Tibial artery (tissue), 4 donors: ENCODE measurements around the gene SLAMF6.
"Not testable (repeated sequence)": the region's sequence is repeated elsewhere in the genome, so short reads cannot be mapped to it uniquely, and the experiment has no call there.

Experiments
- DNase-seq, 2 donors: peaks; one replicate each; pipeline ENCODE4 v3.0.0-alpha.2; 2019
- H3K27ac ChIP-seq, 2 donors: fragments of 200-600 bp; sonication (generic) in 1 of 2; 1 replicate in 1 of 2; 2 replicates in 1 of 2; pipeline ENCODE4 v1.5.1; 2018 to 2019; ENCODE audit warnings: mild to moderate bottlenecking in 1 of 2
- H3K27me3 ChIP-seq, 2 donors: fragments of 200-600 bp; sonication (generic) in 1 of 2; one replicate each; pipeline versions ENCODE4 v1.5.1 to v1.6.0; 2016 to 2019
- H3K36me3 ChIP-seq, 3 donors: fragments of 200-600 bp; sonication (generic) in 2 of 3; one replicate each; pipeline ENCODE4 v1.5.1; 2016 to 2019; ENCODE audit warnings: mild to moderate bottlenecking in 2 of 3
- H3K4me1 ChIP-seq, 4 donors: fragments of 200-600 bp; sonication (generic) in 2 of 4; 1 replicate in 3 of 4; 2 replicates in 1 of 4; pipeline ENCODE4 v1.5.1; 2016 to 2019
- H3K4me3 ChIP-seq, 2 donors: fragments of 200-600 bp; sonication (generic) in 1 of 2; 1 replicate in 1 of 2; 2 replicates in 1 of 2; pipeline ENCODE4 v1.5.1; 2018 to 2019; ENCODE audit warnings: mild to moderate bottlenecking in 2 of 2
- H3K9me3 ChIP-seq, 3 donors: fragments of 200-600 bp; sonication (generic) in 1 of 3; one replicate each; pipeline ENCODE4 v1.5.1; 2016 to 2019
- intact Hi-C: fragments of 100-400 bp; cut with DNase I; formaldehyde crosslinking; loops from one replicate; pipeline ENCODE4 v1.15.0; 2023; ENCODE audit warnings: low total_unique reads
- TF ChIP-seq, protein P1 (sequence below), 2 experiments: fragments of 200-600 bp in 1 of 2; fragments of 450-650 bp in 1 of 2; IDR thresholded peaks; one replicate each; pipeline ENCODE4 v1.5.1; 2017 to 2019; ENCODE audit warnings: antibody characterized with exemption in 2 of 2, mild to moderate bottlenecking in 1 of 2, moderate library complexity in 1 of 2

SLAMF6 gene

DNA sequence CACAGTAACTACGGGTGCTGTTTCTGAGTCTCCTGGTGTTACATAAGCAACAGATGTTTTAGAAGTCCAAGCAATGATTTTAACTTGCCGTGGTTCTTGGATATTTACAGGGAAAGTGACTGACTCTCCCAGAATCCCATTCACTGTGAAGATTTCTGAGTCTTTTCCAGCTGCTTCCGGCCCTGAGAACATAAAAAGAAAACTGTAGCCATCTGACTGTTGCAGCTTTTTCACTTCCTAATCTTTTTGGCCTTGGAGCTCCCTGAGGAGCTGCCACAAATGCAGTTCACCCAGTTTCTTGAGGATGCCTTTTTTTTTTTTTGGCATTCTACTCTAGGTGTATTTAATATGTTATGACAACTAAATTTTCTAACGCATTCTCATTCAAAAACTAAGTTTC lies 42.5 kb upstream of the SLAMF6 start:
- DNase-seq: no peak
- no peaks in the 10 kb centered on the region for H3K36me3 ChIP-seq
- no peaks in the 10 kb centered on the region for H3K9me3 ChIP-seq
- H3K4me1 ChIP-seq: no peaks in the 10 kb centered on the region
- H3K27me3 ChIP-seq: no peaks in the 10 kb centered on the region
- no peak overlapping the region for H3K27ac ChIP-seq
- TF ChIP-seq, protein P1, sequence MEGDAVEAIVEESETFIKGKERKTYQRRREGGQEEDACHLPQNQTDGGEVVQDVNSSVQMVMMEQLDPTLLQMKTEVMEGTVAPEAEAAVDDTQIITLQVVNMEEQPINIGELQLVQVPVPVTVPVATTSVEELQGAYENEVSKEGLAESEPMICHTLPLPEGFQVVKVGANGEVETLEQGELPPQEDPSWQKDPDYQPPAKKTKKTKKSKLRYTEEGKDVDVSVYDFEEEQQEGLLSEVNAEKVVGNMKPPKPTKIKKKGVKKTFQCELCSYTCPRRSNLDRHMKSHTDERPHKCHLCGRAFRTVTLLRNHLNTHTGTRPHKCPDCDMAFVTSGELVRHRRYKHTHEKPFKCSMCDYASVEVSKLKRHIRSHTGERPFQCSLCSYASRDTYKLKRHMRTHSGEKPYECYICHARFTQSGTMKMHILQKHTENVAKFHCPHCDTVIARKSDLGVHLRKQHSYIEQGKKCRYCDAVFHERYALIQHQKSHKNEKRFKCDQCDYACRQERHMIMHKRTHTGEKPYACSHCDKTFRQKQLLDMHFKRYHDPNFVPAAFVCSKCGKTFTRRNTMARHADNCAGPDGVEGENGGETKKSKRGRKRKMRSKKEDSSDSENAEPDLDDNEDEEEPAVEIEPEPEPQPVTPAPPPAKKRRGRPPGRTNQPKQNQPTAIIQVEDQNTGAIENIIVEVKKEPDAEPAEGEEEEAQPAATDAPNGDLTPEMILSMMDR (IDR thresholded peaks at IDR 0.05): no peak
- H3K4me3 ChIP-seq: no peak overlapping the region
- intact Hi-C loops: no loop called here

DNA sequence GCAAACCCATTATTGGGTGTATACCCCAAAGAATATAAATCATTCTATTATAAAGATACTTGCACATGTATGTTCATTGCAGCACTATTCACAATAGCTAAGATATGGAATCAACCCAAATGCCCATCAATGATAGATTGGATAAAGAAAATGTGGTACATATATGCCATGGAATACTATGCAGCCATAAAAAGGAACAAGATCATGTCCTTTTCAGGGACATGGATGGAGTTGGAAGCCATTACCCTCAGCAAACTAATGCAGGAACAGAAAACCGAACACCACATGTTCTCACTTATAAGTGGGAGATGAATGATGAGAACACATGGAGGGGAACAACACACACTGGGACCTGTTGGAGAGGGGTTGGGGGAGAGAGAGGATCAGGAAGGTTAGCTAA lies 40.2 kb upstream of the SLAMF6 start:
- intact Hi-C loops, H3K4me1 ChIP-seq, H3K4me3 ChIP-seq, H3K9me3 ChIP-seq, H3K36me3 ChIP-seq, H3K27me3 ChIP-seq, H3K27ac ChIP-seq, DNase-seq: not testable (repeated sequence)

DNA sequence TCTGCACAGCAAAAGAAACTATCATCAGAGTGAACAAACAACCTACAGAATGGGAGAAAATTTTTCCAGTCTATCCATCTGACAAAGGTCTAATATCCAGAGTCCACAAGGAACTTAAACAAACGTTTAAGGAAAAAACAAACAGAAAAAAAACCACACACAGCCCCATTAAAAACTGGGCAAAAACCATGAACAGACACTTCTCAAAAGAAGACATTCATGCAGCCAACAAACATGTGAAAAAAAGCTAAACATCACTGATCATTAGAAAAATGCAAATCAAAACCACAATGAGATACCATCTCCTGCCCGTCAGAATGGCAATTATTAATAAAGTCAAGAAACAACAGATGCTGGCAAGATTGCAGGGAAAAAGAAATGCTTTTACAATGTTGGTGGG lies 39.7 kb upstream of the SLAMF6 start:
- H3K36me3 ChIP-seq, DNase-seq, H3K4me1 ChIP-seq, intact Hi-C loops, H3K4me3 ChIP-seq, H3K27me3 ChIP-seq, H3K9me3 ChIP-seq, H3K27ac ChIP-seq: not testable (repeated sequence)

DNA sequence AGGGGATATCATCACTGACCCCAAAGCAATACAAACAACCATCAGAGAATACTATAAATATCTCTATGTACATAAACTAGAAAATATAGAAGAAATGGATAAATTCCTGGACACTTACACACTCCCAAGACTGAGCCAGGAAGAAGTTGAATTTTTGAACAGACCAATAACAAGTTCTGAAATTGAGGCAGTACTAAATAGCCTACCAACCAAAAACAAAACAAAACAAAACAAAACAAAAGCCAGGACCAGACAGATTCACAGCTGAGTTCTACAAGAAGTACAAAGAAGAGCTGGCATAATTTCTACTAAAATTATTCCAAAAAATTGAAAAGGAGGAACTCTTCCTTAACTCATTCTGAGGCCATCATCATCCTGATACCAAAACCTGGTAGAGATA lies 37.8 kb upstream of the SLAMF6 start:
- H3K9me3 ChIP-seq: no peaks in the 10 kb centered on the region
- TF ChIP-seq, protein P1 (IDR thresholded peaks at IDR 0.05): no peak
- no peak overlapping the region for H3K27ac ChIP-seq
- no peaks in the 10 kb centered on the region for H3K36me3 ChIP-seq
- intact Hi-C loops: no loop called here
- H3K4me1 ChIP-seq: no peaks in the 10 kb centered on the region
- no peak overlapping the region for H3K4me3 ChIP-seq
- DNase-seq: no peak
- H3K27me3 ChIP-seq: no peaks in the 10 kb centered on the region

DNA sequence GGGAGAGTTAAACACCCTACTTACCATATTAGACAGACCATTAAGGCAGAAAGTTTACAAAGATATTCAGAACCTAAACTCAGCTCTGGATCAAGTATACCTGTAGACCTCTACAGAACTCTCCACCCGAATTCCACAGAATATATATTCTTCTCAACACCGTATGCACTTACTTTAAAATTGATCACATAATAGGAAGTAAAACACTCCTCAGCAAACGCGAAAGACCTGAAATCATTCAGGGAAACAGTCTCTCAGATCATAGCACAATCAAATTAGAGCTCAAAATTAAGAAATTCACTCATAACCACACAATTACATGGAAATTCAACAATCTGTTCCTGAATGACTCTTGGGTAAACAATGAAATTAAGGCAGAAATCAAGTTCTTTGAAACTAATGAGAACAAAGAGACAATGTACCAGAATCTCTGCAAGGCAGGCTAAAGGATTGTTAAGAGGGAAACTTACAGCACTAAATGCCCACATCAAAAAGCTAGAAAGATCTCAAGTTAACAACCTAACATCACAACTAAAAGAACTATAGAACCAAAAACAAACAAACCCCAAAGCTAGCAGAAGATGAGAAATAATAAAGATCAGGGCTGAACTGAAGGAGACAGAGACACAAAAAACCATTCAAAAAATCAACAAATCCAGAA lies 37.1 kb upstream of the SLAMF6 start:
- Histone ChIP-seq H3K4me3 (no peak overlapping the region), H3K27me3 (no peaks in the 10 kb centered on the region), H3K27ac (no peak overlapping the region), H3K9me3 (no peaks in the 10 kb centered on the region), H3K4me1 (no peaks in the 10 kb centered on the region), H3K36me3 (no peaks in the 10 kb centered on the region)
- intact Hi-C loops: no loop called here
- TF ChIP-seq, protein P1 (IDR thresholded peaks at IDR 0.05): no peak
- DNase-seq: no peak

DNA sequence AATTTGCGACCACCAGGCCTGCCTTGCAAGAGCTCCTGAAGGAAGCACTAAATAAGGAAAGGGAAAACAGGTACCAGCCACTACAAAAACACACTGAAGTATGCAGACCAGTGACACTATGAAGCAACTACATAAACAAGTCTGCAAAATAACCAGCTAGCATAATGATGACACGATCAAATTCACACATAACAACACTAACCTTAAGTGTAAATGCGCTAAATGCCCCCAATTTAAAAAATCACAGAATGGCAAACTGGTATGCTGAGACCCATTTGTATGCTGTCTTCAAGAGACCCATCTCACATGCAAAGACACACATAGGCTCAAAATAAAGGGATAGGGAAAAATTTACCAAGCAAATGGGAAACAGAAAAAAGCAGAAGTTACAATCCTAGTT lies 36.4 kb upstream of the SLAMF6 start:
- H3K27ac ChIP-seq, H3K27me3 ChIP-seq, H3K9me3 ChIP-seq, DNase-seq, H3K4me1 ChIP-seq, H3K4me3 ChIP-seq, intact Hi-C loops, H3K36me3 ChIP-seq: not testable (repeated sequence)

DNA sequence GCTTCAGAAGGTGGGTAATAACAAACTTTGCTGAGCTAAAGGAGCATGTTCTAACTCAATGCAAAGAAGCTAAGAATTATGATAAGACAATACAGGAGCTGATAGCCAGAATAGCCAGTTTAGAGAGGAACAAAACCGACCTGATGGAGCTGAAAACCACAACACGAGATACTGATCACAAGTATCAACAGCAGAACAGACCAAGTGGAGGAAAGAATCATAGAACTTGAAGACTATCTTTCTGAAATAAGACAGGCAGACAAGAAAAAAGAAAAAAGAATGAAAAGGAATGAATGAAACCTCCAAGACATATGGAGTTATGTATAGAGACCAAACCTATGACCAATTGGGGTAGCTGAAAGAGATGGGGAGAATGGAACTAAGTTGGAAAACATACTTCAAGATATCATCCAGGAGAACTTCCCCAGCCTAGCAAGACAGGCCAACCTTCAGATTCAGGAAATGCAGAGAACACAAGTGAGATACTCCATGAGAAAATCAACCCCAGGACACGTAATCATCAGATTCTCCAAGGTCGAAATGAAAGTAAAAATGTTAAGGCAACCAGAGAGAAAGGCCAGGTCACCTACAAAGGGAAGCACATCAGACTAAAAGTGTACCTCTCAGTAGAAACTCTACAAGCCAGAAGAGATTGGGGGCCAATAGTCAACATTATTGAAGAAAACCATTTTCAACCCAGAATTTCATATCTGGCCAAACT lies 35.8 kb upstream of the SLAMF6 start:
- Histone ChIP-seq H3K27me3 (no peaks in the 10 kb centered on the region), H3K4me3 (no peak overlapping the region), H3K36me3 (no peaks in the 10 kb centered on the region), H3K4me1 (no peaks in the 10 kb centered on the region), H3K27ac (no peak overlapping the region), H3K9me3 (no peaks in the 10 kb centered on the region)
- no peak for DNase-seq
- TF ChIP-seq, protein P1 (IDR thresholded peaks at IDR 0.05): no peak
- intact Hi-C loops: no loop called here
